ENCODE results near the gene ZNF554. TPM values are rescaled to one million over a fixed set of nuclear protein-coding genes. Genes with fewer than 3 reads are reported as not detected.

ZNF554 gene
- polyA plus RNA-seq, 1 experiment = 2.0 TPM

GRCh38 chr19:2798733-2799132 is 20.9 kb upstream of the ZNF554 start:
- TF ChIP-seq CTCF (IDR thresholded peaks at IDR 0.05; ENCODE audit: low read depth, low read length) = no peak
- Histone ChIP-seq H3K9me3 (ENCODE audit: control insufficient read depth, insufficient read depth, low read length) (no peaks in the 10 kb centered on the region; the same call in 1 of the 2 replicates), H3K27me3 (ENCODE audit: control insufficient read depth, insufficient read depth, low read length) (no peaks in the 10 kb centered on the region), H3K4me3 (ENCODE audit: low read depth, low read length) (no peak overlapping the region), H3K27ac (ENCODE audit: low read depth, low read length) (no peak overlapping the region)
- ChIA-PET POLR2A (no interaction called here), CTCF (no interaction called here)
- DNase-seq (ENCODE audit: low read depth, low spot score) = no peak

DNA sequence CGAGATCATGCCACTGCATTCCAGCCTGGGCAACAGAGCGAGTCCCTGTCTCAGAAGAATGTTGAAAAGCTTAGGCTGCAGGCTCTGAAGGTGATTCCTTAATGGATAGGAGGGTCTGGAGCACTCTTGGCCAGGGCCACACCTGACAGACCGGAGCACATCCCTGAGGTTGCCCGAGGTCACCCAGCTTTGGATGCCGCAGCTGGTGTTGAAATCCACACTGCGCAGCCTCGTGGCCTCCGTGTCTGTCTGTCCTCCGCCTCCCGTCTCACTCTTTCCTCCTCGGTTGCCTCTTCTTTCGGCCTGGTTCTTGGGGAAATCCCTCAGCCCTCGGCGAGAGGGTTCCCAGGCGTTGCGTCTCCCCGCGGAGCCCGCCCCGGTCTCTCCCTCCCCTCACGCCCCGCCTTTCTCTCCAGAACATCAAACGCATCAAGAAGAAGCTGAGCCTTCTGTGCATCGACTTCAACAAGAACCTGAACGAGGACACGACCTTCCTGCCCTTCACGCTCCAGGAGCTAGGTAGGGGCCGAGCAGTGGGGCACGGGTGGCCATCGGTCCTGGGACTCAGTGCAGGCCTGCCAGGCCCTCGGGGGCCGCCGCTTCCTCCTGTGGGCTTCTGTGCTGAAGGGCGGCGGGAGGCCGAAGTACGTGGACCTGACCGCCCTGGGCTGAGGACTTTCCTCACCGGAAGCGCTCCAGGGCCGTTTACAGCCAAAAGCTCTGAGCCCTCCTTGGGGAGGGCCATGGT is 20.2 kb upstream of the ZNF554 start:
- ChIA-PET POLR2A (interaction anchor here (0.6 kb wide), 1 partner anchor 323 kb away, joined by 3 read pairs; no protein-coding TSS in a partner anchor), CTCF (interaction anchor here (0.8 kb wide), 1 partner anchor 151 kb away, joined by 3 read pairs; no protein-coding TSS in a partner anchor)

GRCh38 chr19:2800506-2800905 is 19.2 kb upstream of the ZNF554 start:
- no peak for TF ChIP-seq CTCF (IDR thresholded peaks at IDR 0.05; ENCODE audit: low read depth, low read length)
- POLR2A ChIA-PET = interaction anchor here (0.6 kb wide), 1 partner anchor 37 kb away, joined by 3 read pairs; no protein-coding TSS in a partner anchor
- no peak overlapping the region for H3K27ac ChIP-seq (ENCODE audit: low read depth, low read length)
- no peak for DNase-seq (ENCODE audit: low read depth, low spot score)
- H3K27me3 ChIP-seq (ENCODE audit: control insufficient read depth, insufficient read depth, low read length) = no peaks in the 10 kb centered on the region
- no peak overlapping the region for H3K4me3 ChIP-seq (ENCODE audit: low read depth, low read length)
- CTCF ChIA-PET = no interaction called here
- H3K9me3 ChIP-seq (ENCODE audit: control insufficient read depth, insufficient read depth, low read length) = no peaks in the 10 kb centered on the region; the same call in 1 of the 2 replicates

More for the DNA sequence above, 20.2 kb upstream of the ZNF554 start:
- no peaks in the 10 kb centered on the region for H3K27me3 ChIP-seq (ENCODE audit: control insufficient read depth, insufficient read depth, low read length)
- no peaks in the 10 kb centered on the region; the same call in 1 of the 2 replicates for H3K9me3 ChIP-seq (ENCODE audit: control insufficient read depth, insufficient read depth, low read length)
- H3K27ac ChIP-seq (ENCODE audit: low read depth, low read length) = no peak overlapping the region
- TF ChIP-seq CTCF (IDR thresholded peaks at IDR 0.05; ENCODE audit: low read depth, low read length) = no peak
- H3K4me3 ChIP-seq (ENCODE audit: low read depth, low read length) = no peak overlapping the region
- DNase-seq (ENCODE audit: low read depth, low spot score) = no peak

DNA sequence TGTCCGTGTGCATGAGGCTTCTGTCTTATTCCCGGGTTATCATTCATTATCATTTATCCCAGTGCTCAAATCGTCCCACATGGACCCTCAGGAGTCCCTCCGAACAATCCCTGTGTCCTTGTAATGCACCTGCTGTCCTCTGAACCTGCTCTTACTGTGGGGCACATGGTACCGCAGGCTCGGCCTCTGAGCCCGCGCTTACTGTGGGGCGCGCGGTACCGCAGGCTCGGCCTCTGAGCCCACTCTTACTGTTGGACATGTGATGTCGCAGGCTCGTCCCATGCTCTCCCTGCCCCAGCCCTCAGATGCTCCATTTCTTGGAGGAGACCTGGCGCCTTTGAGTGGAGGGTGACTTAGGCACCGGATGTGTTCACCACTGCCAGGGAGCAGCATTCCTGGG is 16.8 kb upstream of the ZNF554 start:
- Histone ChIP-seq H3K4me3 (ENCODE audit: low read depth, low read length) (no peak overlapping the region), H3K27ac (ENCODE audit: low read depth, low read length) (no peak overlapping the region), H3K9me3 (ENCODE audit: control insufficient read depth, insufficient read depth, low read length) (no peaks in the 10 kb centered on the region; the same call in 1 of the 2 replicates), H3K27me3 (ENCODE audit: control insufficient read depth, insufficient read depth, low read length) (no peaks in the 10 kb centered on the region)
- ChIA-PET CTCF (no interaction called here), POLR2A (no interaction called here)
- DNase-seq (ENCODE audit: low read depth, low spot score) = no peak
- no peak for TF ChIP-seq CTCF (IDR thresholded peaks at IDR 0.05; ENCODE audit: low read depth, low read length)

DNA sequence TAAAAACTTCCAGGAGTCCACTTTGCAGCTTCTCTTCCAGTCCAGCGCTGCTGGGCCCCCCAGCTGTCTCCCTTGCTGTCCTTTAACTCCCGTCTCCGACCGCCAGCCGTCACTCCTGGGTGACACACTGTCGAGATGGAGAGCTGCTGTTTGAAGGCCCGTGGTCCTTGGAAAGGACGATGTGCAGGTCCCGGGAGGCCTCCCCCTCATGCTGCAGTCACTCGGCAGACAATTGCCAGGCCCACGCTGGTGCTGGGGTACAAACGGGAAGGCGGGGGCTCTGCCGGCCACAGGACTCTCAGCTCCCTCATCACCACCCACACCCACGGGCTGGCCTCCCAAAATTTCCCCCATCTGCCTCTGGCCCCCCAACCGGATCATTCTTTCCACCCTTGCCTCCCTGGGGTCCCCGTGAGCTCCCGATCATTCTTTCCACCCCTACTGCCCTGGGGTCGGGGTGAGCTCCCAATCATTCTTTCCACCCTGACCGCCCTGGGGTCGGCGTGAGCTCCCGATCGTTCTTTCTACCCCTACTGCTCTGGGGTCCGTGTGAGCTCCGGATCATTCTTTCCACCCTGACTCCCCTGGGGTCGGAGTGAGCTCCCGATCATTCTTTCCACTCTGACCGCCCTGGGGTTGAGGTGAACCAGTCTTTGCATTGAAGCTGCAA is 16.0 kb upstream of the ZNF554 start:
- ChIA-PET CTCF (no interaction called here), POLR2A (no interaction called here)
- no peak for TF ChIP-seq CTCF (IDR thresholded peaks at IDR 0.05; ENCODE audit: low read depth, low read length)

More for the DNA sequence above, 16.0 kb upstream of the ZNF554 start:
- H3K27me3 ChIP-seq (ENCODE audit: control insufficient read depth, insufficient read depth, low read length) = no peaks in the 10 kb centered on the region
- H3K27ac ChIP-seq (ENCODE audit: low read depth, low read length) = no peak overlapping the region
- no peak for DNase-seq (ENCODE audit: low read depth, low spot score)
- no peak overlapping the region for H3K4me3 ChIP-seq (ENCODE audit: low read depth, low read length)
- H3K9me3 ChIP-seq (ENCODE audit: control insufficient read depth, insufficient read depth, low read length) = no peaks in the 10 kb centered on the region; the same call in 1 of the 2 replicates

Measured in AG04450 (cell line).